G401.6 (cell line): Measurements from ENCODE around the gene FIG4.
"Not testable (repeated sequence)": the region's sequence is repeated elsewhere in the genome, so short reads cannot be mapped to it uniquely, and the experiment has no call there.

Source experiments
- FAIRE-seq: peaks from 2 replicates; lab custom pipeline; 2012; peaks lifted over from hg19 to GRCh38; lab: Jason Lieb, UNC

Gene FIG4

DNA sequence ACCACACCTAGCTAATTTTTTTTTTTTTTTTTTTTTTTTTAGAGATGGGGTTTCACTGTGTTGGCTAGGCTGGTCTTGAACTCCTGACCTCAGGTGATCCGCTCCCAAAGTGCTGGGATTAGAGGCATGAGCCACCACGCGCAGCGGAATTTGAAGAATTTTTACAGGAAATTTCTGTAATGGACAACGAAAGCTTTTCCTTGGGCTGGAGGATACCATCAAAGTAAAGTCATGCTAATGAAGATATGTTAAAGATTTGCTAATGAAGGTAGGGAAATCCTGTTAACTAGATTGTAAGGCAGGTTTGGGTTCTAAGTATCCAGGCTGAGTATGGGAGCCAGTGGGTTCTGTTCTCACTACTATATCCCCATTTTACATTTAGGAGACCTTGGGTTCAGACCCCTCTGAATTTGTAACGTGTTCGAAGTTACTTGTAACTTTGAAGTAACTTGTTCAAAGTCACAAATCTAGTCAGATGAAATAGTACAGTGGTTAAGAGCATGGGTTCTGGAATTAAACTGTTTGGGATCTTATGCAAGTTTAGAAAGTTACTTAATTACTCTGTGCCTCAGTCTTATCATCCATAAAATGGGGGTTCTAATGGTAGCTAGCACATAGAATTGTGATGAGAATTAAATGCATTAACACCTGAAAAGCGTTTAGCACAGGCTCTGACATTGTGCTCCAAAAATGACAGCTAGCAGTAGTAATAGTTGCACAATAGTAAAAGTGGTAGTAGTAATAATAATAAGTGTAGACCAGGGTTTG, 163.6 kb downstream of the FIG4 start:
- no peak for FAIRE-seq

DNA sequence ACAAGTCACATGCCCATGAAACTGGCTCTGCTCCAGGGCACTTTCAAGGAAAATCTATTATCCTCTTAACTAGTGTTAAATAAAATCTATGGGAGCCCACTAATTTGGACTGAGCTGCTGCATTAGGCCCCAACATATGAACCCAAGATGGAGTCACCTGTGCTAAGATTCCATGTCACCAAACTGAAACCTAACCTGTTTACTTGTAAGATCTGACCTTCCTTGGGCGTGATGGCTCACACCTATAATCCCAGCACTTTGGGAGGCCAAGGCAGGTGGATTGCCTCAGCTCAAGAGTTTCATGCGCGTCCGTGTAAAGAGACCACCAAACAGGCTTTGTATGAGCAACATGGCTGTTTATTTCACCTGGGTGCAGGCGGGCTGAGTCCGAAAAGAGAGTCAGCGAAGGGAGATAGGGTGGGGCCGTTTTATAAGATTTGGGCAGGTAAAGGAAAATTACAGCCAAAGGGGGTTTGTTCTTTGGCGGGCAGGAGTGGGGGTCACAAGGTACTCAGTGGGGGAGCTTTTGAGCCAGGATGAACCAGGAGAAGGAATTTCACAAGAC, 164.5 kb downstream of the FIG4 start:
- FAIRE-seq: not testable (repeated sequence)

DNA sequence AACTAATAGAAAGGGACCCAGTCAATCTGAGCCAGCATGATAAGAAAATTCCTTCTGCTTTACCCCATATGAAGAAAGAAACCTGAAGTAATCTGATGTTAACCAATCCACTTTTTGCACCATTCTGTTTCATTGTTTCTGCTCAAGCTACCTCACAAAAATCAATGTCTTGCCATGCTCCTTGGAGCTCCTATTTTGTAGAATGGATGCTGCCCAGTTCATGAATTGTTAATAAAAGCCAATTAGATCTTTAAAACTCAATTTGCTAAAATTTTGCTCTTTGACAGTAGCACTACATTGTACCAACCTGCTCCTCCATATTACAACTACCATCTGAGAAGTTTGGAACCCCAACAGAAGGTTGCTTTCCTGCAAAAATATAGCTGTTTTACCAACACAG, 170.8 kb downstream of the FIG4 start:
- no peak for FAIRE-seq

DNA sequence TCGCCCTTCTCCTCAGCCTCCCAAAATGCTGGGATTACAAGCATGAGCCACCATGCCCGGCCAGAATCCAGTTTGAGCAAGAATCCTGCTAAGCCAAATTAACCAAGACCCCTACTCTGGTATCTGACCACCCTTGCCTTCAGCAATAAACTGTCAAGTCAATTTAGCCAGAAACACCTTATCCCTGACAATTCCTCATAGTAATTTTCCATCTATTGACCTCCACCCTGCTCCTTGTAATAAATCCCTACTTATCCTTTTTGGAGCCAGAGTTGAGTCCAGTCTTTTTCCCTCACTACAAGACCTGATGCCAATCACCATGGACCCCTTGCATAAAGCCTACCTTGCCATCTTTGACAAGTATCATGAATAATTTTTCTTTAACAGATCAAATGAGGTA, 173.0 kb downstream of the FIG4 start:
- FAIRE-seq: no peak

DNA sequence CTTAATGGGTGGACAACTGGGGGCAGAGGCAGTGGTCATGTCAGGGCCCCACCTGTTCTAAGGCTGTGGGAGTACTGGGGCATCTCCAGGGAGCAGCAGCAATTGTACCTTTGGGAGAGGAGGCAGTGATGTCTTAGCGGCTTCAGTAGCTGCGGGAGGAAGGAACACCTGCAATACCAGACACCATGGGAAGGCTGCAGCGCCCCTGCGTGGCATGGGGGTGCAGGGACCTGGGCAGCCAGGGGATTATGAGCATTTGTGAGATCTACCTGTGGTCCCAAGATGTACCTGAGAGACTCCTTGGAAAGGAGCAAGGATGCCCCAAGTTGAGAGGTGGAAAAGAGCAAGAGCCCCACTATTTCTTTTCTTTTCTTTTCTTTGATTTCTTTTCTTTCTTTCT, 174.9 kb downstream of the FIG4 start:
- FAIRE-seq: no peak

DNA sequence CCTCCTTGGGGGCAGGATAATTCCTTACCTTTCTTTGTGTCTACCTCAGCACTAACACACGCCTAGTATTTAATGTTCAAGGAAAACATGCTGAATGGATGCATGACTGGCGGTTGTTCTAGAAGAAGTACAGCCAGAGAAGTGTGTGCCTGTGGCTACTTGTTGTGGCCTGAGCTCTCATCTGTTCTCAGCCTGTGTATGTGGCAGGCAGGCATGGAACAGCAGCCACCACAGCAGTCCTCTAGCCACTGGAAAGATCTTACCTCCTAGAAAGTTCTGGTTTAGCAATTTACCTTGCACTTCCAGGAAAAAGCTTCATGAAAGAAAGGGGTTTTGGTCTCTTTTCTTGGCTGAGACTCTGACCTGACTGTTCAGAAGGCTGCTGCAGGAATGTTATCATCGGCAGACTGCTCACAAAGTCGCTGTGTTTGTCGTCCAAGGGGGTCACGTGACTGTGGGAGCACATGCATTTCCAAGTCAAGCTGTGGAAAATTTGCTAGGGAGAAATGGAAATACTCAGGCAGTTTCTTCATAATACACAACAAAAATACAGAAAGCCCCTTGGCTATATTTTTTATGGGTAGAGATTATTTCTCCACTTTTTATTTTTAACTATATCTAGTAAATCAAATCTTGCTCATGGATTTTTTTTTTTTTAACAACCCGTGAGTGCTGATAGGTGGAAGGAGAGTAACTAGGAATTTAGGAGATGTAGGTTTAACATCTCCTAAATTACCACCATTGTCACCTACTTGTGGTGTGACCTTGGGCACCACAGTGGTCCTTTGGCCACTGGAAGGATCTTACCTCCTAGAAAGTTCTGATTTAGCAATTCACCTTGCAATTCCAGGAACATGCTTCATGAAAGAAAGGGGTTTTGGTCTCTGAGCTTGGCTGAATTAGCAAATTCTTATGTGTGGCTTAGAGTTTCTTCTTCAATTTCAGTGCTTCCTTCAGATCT, 176.2 kb downstream of the FIG4 start:
- FAIRE-seq: no peak

DNA sequence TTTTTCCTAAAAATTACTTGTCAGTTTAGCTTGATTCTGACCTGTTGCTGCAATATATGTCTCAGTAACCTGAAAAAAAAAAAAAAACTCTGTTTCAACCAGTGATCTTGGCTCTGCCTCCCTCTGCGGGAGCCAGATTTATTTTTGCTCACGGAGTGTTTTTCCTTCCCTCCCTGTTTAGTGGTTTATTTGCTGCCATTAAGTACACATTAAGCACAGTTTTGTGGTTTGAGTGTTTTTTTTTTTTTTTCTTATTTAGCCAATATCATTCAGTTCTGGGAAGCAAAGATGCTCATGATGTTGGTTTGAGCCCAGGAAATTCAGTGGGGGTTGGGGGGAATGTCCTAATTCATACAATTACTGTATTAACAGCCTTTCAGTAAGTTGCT, 176.9 kb downstream of the FIG4 start:
- FAIRE-seq: no peak

DNA sequence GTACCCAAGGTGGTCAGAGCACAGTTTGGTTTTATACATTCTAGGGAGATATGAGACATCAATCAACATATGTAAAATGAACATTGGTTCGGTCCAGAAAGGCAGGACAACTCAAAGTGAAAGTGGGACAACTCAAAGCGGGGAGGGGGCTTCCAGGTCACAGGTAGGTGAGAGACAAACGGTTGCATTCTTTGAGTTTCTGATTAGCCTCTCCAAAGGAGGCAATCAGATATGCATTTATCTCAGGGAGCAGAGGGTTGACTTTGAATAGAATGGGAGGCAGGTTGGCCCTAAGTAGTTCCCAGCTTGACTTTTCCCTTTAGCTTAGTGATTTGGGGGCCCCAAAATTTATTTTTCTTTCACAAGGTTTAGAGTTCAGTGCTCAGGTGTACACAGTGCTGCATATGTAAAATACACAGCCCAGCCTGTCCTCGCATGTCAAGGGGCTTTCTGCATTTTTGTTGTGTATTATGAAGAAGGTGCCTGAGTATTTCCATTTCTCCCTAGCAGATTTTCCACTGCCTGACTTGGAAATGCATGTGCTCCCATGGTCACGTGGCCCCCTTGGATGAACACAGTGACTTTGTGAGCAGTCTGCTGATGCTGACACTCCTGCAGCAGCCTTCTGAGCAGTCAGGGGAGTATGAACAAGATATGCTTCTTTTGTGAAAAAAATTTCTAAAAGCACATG, 178.4 kb downstream of the FIG4 start:
- FAIRE-seq: not testable (repeated sequence)

DNA sequence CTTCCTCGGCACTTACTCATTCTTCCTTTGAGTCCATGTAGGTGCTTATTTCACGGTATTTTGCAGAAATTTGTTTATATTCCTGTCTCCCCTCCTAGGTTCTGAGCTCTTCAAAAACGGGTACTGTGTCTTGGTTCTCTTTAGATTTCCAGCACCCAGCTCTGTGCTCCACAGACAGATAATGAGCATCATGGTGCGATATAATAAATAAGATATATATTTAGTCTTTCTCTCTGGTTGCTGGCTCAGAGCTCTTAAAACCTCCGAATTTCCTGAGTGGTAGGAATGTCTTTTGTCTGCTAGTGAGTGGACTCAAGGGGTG, 179.0 kb downstream of the FIG4 start:
- no peak for FAIRE-seq

DNA sequence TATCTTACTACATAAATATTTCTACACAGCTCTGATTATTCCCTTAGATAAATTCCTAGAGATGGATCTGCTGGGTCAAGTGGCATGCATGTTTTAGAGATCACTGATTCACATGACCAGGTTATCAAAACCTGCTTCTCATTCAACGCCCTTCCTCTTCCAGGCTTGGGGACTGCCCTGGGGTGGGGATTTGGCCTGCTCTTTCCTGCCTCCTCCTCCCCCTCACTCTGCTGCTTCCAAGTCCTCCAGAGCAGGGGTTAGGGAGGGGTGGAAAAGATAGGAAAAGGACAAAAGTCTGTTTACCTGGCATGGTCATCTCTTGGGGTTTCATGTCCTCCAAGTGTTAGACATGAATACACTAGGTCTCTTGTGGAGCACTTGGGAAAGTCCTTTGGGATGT, 181.5 kb downstream of the FIG4 start:
- no peak for FAIRE-seq

DNA sequence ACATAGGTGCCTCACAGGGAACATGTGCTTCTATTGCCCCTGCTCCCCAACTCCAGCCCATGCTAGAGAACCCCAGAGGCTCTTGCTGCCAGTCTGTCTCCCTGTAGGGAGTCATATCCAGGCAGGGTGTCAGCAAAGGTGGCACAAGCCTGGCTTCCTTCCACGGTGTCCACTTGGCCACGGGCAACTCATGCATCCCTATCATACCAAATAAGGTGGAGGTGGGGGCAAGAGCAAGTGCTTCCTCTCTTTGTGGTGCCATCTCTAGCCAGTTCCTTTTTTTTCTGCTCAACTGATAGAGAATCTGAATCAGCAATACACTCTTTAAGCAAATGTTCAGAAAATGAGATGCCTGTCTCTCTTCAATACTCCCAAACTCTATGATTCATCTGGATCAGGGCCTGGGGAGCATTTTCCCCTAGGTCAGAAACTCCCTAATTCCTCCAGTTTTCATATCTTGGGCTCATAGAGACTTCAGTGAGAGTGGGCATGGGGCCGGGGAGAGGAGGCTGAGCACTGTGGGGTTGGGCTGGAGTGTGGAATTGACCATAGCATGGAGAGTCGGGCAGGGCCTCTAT, 182.0 kb downstream of the FIG4 start:
- FAIRE-seq: no peak

DNA sequence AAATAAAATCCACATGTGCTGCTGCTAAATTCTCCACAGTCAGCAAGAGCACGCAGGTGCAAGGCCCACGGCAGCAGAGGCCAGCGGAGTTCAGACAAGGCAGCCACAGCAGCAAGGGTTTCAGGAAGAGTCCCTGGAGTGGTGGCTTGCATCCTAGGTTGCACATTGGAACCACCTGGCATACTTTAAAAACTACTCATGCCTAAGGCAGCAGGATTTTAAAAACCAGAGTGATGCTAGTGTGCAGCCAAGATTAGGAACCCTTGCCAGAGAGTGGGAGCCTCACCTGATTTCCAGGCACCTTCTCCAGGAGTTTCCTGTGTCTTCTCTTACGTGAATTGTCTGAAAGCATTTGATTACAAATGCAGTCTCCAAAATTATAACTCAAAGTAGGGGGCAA, 183.0 kb downstream of the FIG4 start:
- no peak for FAIRE-seq

DNA sequence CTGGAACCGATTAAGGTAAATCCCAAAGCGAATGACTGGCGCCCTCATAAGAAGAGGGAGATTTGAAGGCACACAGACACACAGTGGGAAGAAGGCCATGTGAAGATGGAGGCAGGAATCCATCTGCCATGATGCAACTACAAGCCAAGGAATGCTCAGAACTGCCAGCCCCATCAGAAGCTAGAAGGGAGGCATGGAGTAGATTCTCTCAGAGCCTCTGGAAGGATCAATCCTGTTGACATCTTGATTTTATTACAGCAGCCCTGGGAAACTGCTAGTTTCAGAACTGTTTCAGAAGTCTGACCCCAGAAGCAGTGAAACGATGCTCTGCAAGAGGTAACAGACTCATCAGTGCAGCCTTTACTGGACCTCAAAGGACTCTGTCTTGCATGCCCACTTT, 183.5 kb downstream of the FIG4 start:
- FAIRE-seq: no peak
